Measurements from ENCODE around the gene CCR9. TPM values are rescaled to one million over a fixed set of nuclear protein-coding genes. Genes with fewer than 3 reads are reported as not detected.
A peak's percentile ranks its signal among the peaks of the same experiment; 100 is the strongest.

CCR9 gene
- total and polyA plus RNA-seq, 9 donors: 0.09 TPM; not detected in 8

GRCh38 chr3:45936261-45936660, 49.9 kb downstream of the CCR9 start:
- 96% methylated on average over 7 of the region's 9 CpGs for WGBS (ENCODE audit: insufficient coverage)
- peaks cover 36% of the 10 kb centered on the region for H3K36me3 ChIP-seq (ENCODE audit: control insufficient read depth, insufficient read depth, low read length)
- H3K27me3 ChIP-seq (ENCODE audit: control insufficient read depth, insufficient read depth, low read length): no peaks in the 10 kb centered on the region
- no peak for DNase-seq
- H3K4me3 ChIP-seq (ENCODE audit: low read length): no peak overlapping the region
- no peaks in the 10 kb centered on the region for H3K9me3 ChIP-seq (replicated peaks; ENCODE audit: control insufficient read depth, low read depth, low read length)
- H3K4me1 ChIP-seq (ENCODE audit: control insufficient read depth, insufficient read depth, low read length): peaks cover 6% of the 10 kb centered on the region
- no peak overlapping the region for H3K27ac ChIP-seq (ENCODE audit: low read length)

GRCh38 chr3:45937206-45938042, 51.1 kb downstream of the CCR9 start:
- no peaks in the 10 kb centered on the region for H3K27me3 ChIP-seq (ENCODE audit: control insufficient read depth, insufficient read depth, low read length)
- WGBS (ENCODE audit: insufficient coverage): 85% methylated on average over 6 of the region's 8 CpGs
- no peak for DNase-seq
- no peaks in the 10 kb centered on the region for H3K9me3 ChIP-seq (replicated peaks; ENCODE audit: control insufficient read depth, low read depth, low read length)
- peaks cover 25% of the 10 kb centered on the region for H3K36me3 ChIP-seq (ENCODE audit: control insufficient read depth, insufficient read depth, low read length)
- H3K27ac ChIP-seq (ENCODE audit: low read length): no peak overlapping the region
- H3K4me1 ChIP-seq (ENCODE audit: control insufficient read depth, insufficient read depth, low read length): peaks cover 10% of the 10 kb centered on the region
- H3K4me3 ChIP-seq (ENCODE audit: low read length): no peak overlapping the region

GRCh38 chr3:45938043-45938435, 51.7 kb downstream of the CCR9 start:
- 88% methylated on average over 3 of the region's 4 CpGs for WGBS (ENCODE audit: insufficient coverage)
- no peak for DNase-seq
- H3K27ac ChIP-seq (ENCODE audit: low read length): no peak overlapping the region
- H3K4me3 ChIP-seq (ENCODE audit: low read length): no peak overlapping the region
- H3K36me3 ChIP-seq (ENCODE audit: control insufficient read depth, insufficient read depth, low read length): peaks cover 23% of the 10 kb centered on the region
- peaks cover 17% of the 10 kb centered on the region for H3K4me1 ChIP-seq (ENCODE audit: control insufficient read depth, insufficient read depth, low read length)
- no peaks in the 10 kb centered on the region for H3K27me3 ChIP-seq (ENCODE audit: control insufficient read depth, insufficient read depth, low read length)
- no peaks in the 10 kb centered on the region for H3K9me3 ChIP-seq (replicated peaks; ENCODE audit: control insufficient read depth, low read depth, low read length)

- 6% methylated on average over 4 of the region's 4 CpGs for WGBS (ENCODE audit: insufficient coverage)
- no peaks in the 10 kb centered on the region for H3K9me3 ChIP-seq (replicated peaks; ENCODE audit: control insufficient read depth, low read depth, low read length)
- H3K27me3 ChIP-seq (ENCODE audit: control insufficient read depth, insufficient read depth, low read length): no peaks in the 10 kb centered on the region
- H3K4me3 ChIP-seq (ENCODE audit: low read length): no peak overlapping the region
- DNase-seq: peak; percentile 92
- H3K36me3 ChIP-seq (ENCODE audit: control insufficient read depth, insufficient read depth, low read length): peaks cover 23% of the 10 kb centered on the region
- H3K4me1 ChIP-seq (ENCODE audit: control insufficient read depth, insufficient read depth, low read length): peaks cover 17% of the 10 kb centered on the region
- H3K27ac ChIP-seq (ENCODE audit: low read length): no peak overlapping the region
Measured at GRCh38 chr3:45938864-45939263, 52.5 kb downstream of the CCR9 start.

- no peak overlapping the region for H3K27ac ChIP-seq (ENCODE audit: low read length)
- H3K9me3 ChIP-seq (replicated peaks; ENCODE audit: control insufficient read depth, low read depth, low read length): no peaks in the 10 kb centered on the region
- no peak overlapping the region for H3K4me3 ChIP-seq (ENCODE audit: low read length)
- peaks cover 23% of the 10 kb centered on the region for H3K36me3 ChIP-seq (ENCODE audit: control insufficient read depth, insufficient read depth, low read length)
- WGBS (ENCODE audit: insufficient coverage): no CpG with 5 or more reads among the region's 5 CpGs
- no peak for DNase-seq
- H3K27me3 ChIP-seq (ENCODE audit: control insufficient read depth, insufficient read depth, low read length): no peaks in the 10 kb centered on the region
- H3K4me1 ChIP-seq (ENCODE audit: control insufficient read depth, insufficient read depth, low read length): peaks cover 17% of the 10 kb centered on the region
Measured at GRCh38 chr3:45939341-45939771, 53.0 kb downstream of the CCR9 start.

- Histone ChIP-seq H3K4me1 (ENCODE audit: control insufficient read depth, insufficient read depth, low read length) (peaks cover 17% of the 10 kb centered on the region), H3K27ac (ENCODE audit: low read length) (no peak overlapping the region), H3K36me3 (ENCODE audit: control insufficient read depth, insufficient read depth, low read length) (peaks cover 22% of the 10 kb centered on the region), H3K4me3 (ENCODE audit: low read length) (no peak overlapping the region), H3K27me3 (ENCODE audit: control insufficient read depth, insufficient read depth, low read length) (no peaks in the 10 kb centered on the region), H3K9me3 (replicated peaks; ENCODE audit: control insufficient read depth, low read depth, low read length) (no peaks in the 10 kb centered on the region)
- 53% methylated on average over 4 of the region's 7 CpGs for WGBS (ENCODE audit: insufficient coverage)
- no peak for DNase-seq
Measured at GRCh38 chr3:45940004-45940780, 53.8 kb downstream of the CCR9 start.

GRCh38 chr3:45940781-45941365, 54.5 kb downstream of the CCR9 start:
- Histone ChIP-seq H3K9me3 (replicated peaks; ENCODE audit: control insufficient read depth, low read depth, low read length) (no peaks in the 10 kb centered on the region), H3K4me3 (ENCODE audit: low read length) (no peak overlapping the region), H3K27me3 (ENCODE audit: control insufficient read depth, insufficient read depth, low read length) (no peaks in the 10 kb centered on the region), H3K36me3 (ENCODE audit: control insufficient read depth, insufficient read depth, low read length) (peaks cover 23% of the 10 kb centered on the region), H3K27ac (ENCODE audit: low read length) (no peak overlapping the region), H3K4me1 (ENCODE audit: control insufficient read depth, insufficient read depth, low read length) (peaks cover 17% of the 10 kb centered on the region)
- no peak for DNase-seq
- WGBS (ENCODE audit: insufficient coverage): 85% methylated on average over 6 of the region's 6 CpGs

- H3K27me3 ChIP-seq (ENCODE audit: control insufficient read depth, insufficient read depth, low read length): no peaks in the 10 kb centered on the region
- H3K4me1 ChIP-seq (ENCODE audit: control insufficient read depth, insufficient read depth, low read length): peaks cover 17% of the 10 kb centered on the region
- no peaks in the 10 kb centered on the region for H3K9me3 ChIP-seq (replicated peaks; ENCODE audit: control insufficient read depth, low read depth, low read length)
- 85% methylated on average over 3 of the region's 6 CpGs for WGBS (ENCODE audit: insufficient coverage)
- no peak for DNase-seq
- H3K27ac ChIP-seq (ENCODE audit: low read length): no peak overlapping the region
- H3K4me3 ChIP-seq (ENCODE audit: low read length): no peak overlapping the region
- H3K36me3 ChIP-seq (ENCODE audit: control insufficient read depth, insufficient read depth, low read length): peaks cover 25% of the 10 kb centered on the region
Measured at GRCh38 chr3:45942051-45942825, 55.9 kb downstream of the CCR9 start.

- WGBS (ENCODE audit: insufficient coverage): 87% methylated on average over 7 of the region's 8 CpGs
- H3K27ac ChIP-seq (ENCODE audit: low read length): no peak within 1 kb of the TSS
- peaks cover 17% of the 10 kb centered on the region for H3K4me1 ChIP-seq (ENCODE audit: control insufficient read depth, insufficient read depth, low read length)
- no peak within 1 kb of the TSS for H3K4me3 ChIP-seq (ENCODE audit: low read length)
- H3K9me3 ChIP-seq (replicated peaks; ENCODE audit: control insufficient read depth, low read depth, low read length): no peaks in the 10 kb centered on the region
- no peaks in the 10 kb centered on the region for H3K27me3 ChIP-seq (ENCODE audit: control insufficient read depth, insufficient read depth, low read length)
- H3K36me3 ChIP-seq (ENCODE audit: control insufficient read depth, insufficient read depth, low read length): peaks cover 34% of the 10 kb centered on the region
- no peak for DNase-seq
Measured at GRCh38 chr3:45943207-45943846, 57.0 kb downstream of the CCR9 start, which contains the start of gene CXCR6. CXCR6 (plus strand) TSS chr3:45943464; CDS start chr3:45946482, 3,018 bp downstream.

Data from muscle of leg (tissue), 11 donors.